ENCODE results near the gene FNDC3B. TPM values are rescaled to one million over a fixed set of nuclear protein-coding genes. Genes with fewer than 3 reads are reported as not detected.

Gene FNDC3B
- total and polyA plus RNA-seq, 2 of the 8 experiments (the other 6 are each of a cell fraction or from before 2014, with no cell fraction given), result 14.1 to 44.4 TPM

DNA sequence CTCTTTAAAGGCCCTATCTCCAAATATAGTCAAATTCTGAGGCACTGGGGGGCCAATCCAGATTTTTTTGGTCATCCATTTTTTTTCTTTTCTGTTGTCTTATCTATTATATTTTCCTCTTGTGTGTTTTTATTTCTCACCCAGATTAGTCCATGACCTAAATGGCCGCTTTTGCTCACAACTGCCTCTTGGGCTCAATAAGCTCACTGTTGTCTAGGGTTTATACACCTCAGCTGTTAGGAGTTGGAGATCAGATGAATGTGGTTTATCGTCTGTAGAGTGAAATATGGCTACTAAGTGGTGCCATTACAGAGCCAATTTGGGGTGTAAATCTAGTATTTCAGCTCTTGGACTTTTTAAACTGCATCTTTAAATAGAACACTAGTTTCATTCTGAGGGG, 235.5 kb downstream of the FNDC3B start (continued):
- TF ChIP-seq, protein P1, sequence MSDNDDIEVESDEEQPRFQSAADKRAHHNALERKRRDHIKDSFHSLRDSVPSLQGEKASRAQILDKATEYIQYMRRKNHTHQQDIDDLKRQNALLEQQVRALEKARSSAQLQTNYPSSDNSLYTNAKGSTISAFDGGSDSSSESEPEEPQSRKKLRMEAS (IDR thresholded peaks at IDR 0.05), result no peak
- TF ChIP-seq JUN (IDR thresholded peaks at IDR 0.05; ENCODE audit: low read depth, low read length), result no peak
- TF ChIP-seq GABPA (IDR thresholded peaks at IDR 0.05; ENCODE audit: borderline replicate concordance, insufficient read depth, low read length), result no peak
- TF ChIP-seq POU5F1 (IDR thresholded peaks at IDR 0.05; ENCODE audit: low read depth, low read length), result no peak
- TF ChIP-seq ASH2L (IDR thresholded peaks at IDR 0.05; ENCODE audit: low read length), result no peak
